Mesenchymal stem cell (in vitro differentiated cells and primary cell): ENCODE data around the gene GPR84.
A peak's percentile ranks its signal among the peaks of the same experiment; 100 is the strongest.

ENCODE experiments used
- DNase-seq: peaks from one replicate; pipeline ENCODE4 v3.0.0-alpha.2; 2013
- H2AFZ ChIP-seq: one replicate; pipeline ENCODE4 v1.6.1; 2013; ENCODE audit warnings: low read depth, mild to moderate bottlenecking, control low read depth, inconsistent platforms, low read length, moderate library complexity
- H2AK5ac ChIP-seq: 2 replicates; pipeline ENCODE4 v1.6.1; 2013; ENCODE audit warnings: low read length, moderate library complexity, mild to moderate bottlenecking, inconsistent platforms; ENCODE audit not compliant: severe bottlenecking
- H2BK120ac ChIP-seq: one replicate; pipeline ENCODE4 v1.6.1; 2013; ENCODE audit warnings: low read depth, mild to moderate bottlenecking, inconsistent platforms, low read length, moderate library complexity
- H2BK12ac ChIP-seq, 2 experiments: one replicate each; pipeline ENCODE4 v1.6.1; 2013; ENCODE audit warnings: inconsistent platforms in 2 of 2, low read length in 2 of 2, mild to moderate bottlenecking in 2 of 2, moderate library complexity in 2 of 2, control low read depth in 1 of 2
- H2BK15ac ChIP-seq: one replicate; pipeline ENCODE4 v1.6.1; 2013; ENCODE audit warnings: mild to moderate bottlenecking, low read depth, inconsistent platforms; ENCODE audit not compliant: poor library complexity, severe bottlenecking
- H2BK5ac ChIP-seq: 2 replicates; pipeline ENCODE4 v1.6.1; 2013; ENCODE audit warnings: low read depth, mild to moderate bottlenecking, low read length, control low read depth, inconsistent platforms; ENCODE audit not compliant: poor library complexity, severe bottlenecking
- H3K14ac ChIP-seq, 2 experiments: one replicate each; pipeline ENCODE4 v1.6.1; 2013; ENCODE audit warnings: inconsistent platforms in 2 of 2, low read length in 2 of 2, control low read depth in 1 of 2, mild to moderate bottlenecking in 1 of 2, moderate library complexity in 1 of 2
- H3K18ac ChIP-seq, 2 experiments: one replicate each; pipeline ENCODE4 v1.6.1; 2013; ENCODE audit warnings: inconsistent platforms in 2 of 2, low read length in 2 of 2, control low read depth in 1 of 2, low read depth in 1 of 2, mild to moderate bottlenecking in 1 of 2
- H3K23ac ChIP-seq, 2 experiments: one replicate each; pipeline ENCODE4 v1.6.1; 2013; ENCODE audit warnings: inconsistent platforms in 2 of 2, low read length in 2 of 2, mild to moderate bottlenecking in 2 of 2, moderate library complexity in 2 of 2, control low read depth in 1 of 2
- H3K27ac ChIP-seq: 2 replicates; pipeline ENCODE4 v1.5.1; 2013; ENCODE audit warnings: mild to moderate bottlenecking, moderate library complexity, low read length, control low read depth, inconsistent platforms; ENCODE audit not compliant: poor library complexity, severe bottlenecking
- H3K27me3 ChIP-seq, 2 experiments: 2 replicates each; pipeline versions ENCODE4 v1.6.1 to v1.7.0; 2013; ENCODE audit warnings: low read length in 2 of 2, mild to moderate bottlenecking in 2 of 2, moderate library complexity in 2 of 2, control low read depth in 1 of 2, inconsistent platforms in 1 of 2; ENCODE audit not compliant: control insufficient read depth in 1 of 2, insufficient read depth in 1 of 2
- H3K36me3 ChIP-seq, 2 experiments: 2 replicates each; pipeline versions ENCODE4 v1.6.1 to v1.7.0; 2013; ENCODE audit warnings: low read length in 2 of 2, control low read depth in 1 of 2, inconsistent platforms in 1 of 2, low read depth in 1 of 2, mild to moderate bottlenecking in 1 of 2; ENCODE audit not compliant: insufficient read depth in 2 of 2, control insufficient read depth in 1 of 2
- H3K4ac ChIP-seq, 2 experiments: one replicate each; pipeline ENCODE4 v1.6.1; 2013; ENCODE audit warnings: inconsistent platforms in 2 of 2, low read length in 2 of 2, mild to moderate bottlenecking in 2 of 2, moderate library complexity in 2 of 2, control low read depth in 1 of 2, low read depth in 1 of 2
- H3K4me1 ChIP-seq: 2 replicates; pipeline ENCODE4 v1.6.1; 2013; ENCODE audit warnings: low read depth, low read length, control low read depth; ENCODE audit not compliant: control insufficient read depth, insufficient read depth
- H3K4me2 ChIP-seq: 2 replicates; pipeline ENCODE4 v1.6.1; 2013; ENCODE audit warnings: low read length, mild to moderate bottlenecking, inconsistent platforms; ENCODE audit not compliant: poor library complexity, severe bottlenecking
- H3K4me3 ChIP-seq, 2 experiments: 2 replicates each; pipeline versions ENCODE4 v1.5.1 to v1.7.0; 2013; ENCODE audit warnings: low read length in 2 of 2, mild to moderate bottlenecking in 2 of 2, control low read depth in 1 of 2, low read depth in 1 of 2; ENCODE audit not compliant: insufficient read depth in 1 of 2
- H3K79me1 ChIP-seq: replicated peaks from 2 replicates; pipeline ENCODE4 v1.6.1; 2013; ENCODE audit warnings: mild to moderate bottlenecking, control low read depth, low read length, inconsistent platforms; ENCODE audit not compliant: poor library complexity, severe bottlenecking
- H3K9ac ChIP-seq: 2 replicates; pipeline ENCODE4 v1.7.0; 2013; ENCODE audit warnings: mild to moderate bottlenecking, low read length, moderate library complexity
- H3K9me3 ChIP-seq: 2 replicates; pipeline ENCODE4 v1.7.0; 2013; ENCODE audit warnings: mild to moderate bottlenecking, low read length; ENCODE audit not compliant: control insufficient read depth
- H4K8ac ChIP-seq: one replicate; pipeline ENCODE4 v1.6.1; 2013; ENCODE audit warnings: inconsistent platforms, mild to moderate bottlenecking, low read length, moderate library complexity
- H4K91ac ChIP-seq: one replicate; pipeline ENCODE4 v1.6.1; 2013; ENCODE audit warnings: mild to moderate bottlenecking, low read length, inconsistent platforms
- WGBS: methylation state at CpG from one replicate; pipeline ENCODE4 v1.1.7; 2013; ENCODE audit warnings: mixed read lengths; 5-methylcytosine and 5-hydroxymethylcytosine counted together

GPR84 gene

GRCh38 chr12:54384591-54385041 is 20.3 kb upstream of the GPR84 start, which contains the start of gene ZNF385A:
Gene ZNF385A, minus strand, starts transcription at chr12:54384733. Its CDS starts 219 bp downstream, at chr12:54384514.
- Histone ChIP-seq H2AK5ac (no peak within 1 kb of the TSS), H3K4me1 (peaks cover 23% of the 10 kb centered on the region), H3K36me3 (no peaks in the 10 kb centered on the region), H3K9ac (peak within 1 kb of the TSS; percentile 59), H2BK120ac (no peak within 1 kb of the TSS), H3K79me1 (no peaks in the 10 kb centered on the region), H3K14ac (peak within 1 kb of the TSS in 1 of 2 experiments; percentile 57), H3K4me2 (no peak within 1 kb of the TSS), H4K8ac (peak within 1 kb of the TSS; percentile 10), H3K18ac (peak within 1 kb of the TSS; percentile 16 to 59), H2BK12ac (peak within 1 kb of the TSS in 1 of 2 experiments; percentile 68), H3K4ac (peak within 1 kb of the TSS in 1 of 2 experiments; percentile 27), H3K9me3 (no peaks in the 10 kb centered on the region), H2BK15ac (peak within 1 kb of the TSS; percentile 26), H2AFZ (no peak within 1 kb of the TSS), H3K4me3 (no peak within 1 kb of the TSS), H3K27ac (no peak within 1 kb of the TSS), H2BK5ac (no peak within 1 kb of the TSS), H3K23ac (peak within 1 kb of the TSS in 1 of 2 experiments; percentile 71), H3K27me3 (no peaks in the 10 kb centered on the region), H4K91ac (no peak within 1 kb of the TSS)
- 50% methylated on average over 1 of the region's 1 CpG for WGBS
- peak; percentile 48 for DNase-seq

- peak; percentile 97 for DNase-seq
- Histone ChIP-seq H2BK5ac (no peak overlapping the region), H3K4me1 (peaks cover 25% of the 10 kb centered on the region), H3K27me3 (no peaks in the 10 kb centered on the region), H3K4me3 (no peak overlapping the region), H4K8ac (peak overlapping the region; percentile 77), H3K14ac (no peak overlapping the region), H2AFZ (no peak overlapping the region), H2AK5ac (no peak overlapping the region), H3K36me3 (peaks cover 0 to 2% of the 10 kb centered on the region in 2 experiments), H3K79me1 (peaks cover 4% of the 10 kb centered on the region), H2BK120ac (no peak overlapping the region), H3K18ac (no peak overlapping the region), H3K9ac (peak overlapping the region; percentile 59), H3K27ac (no peak overlapping the region), H3K23ac (no peak overlapping the region), H3K4me2 (no peak overlapping the region), H2BK15ac (peak overlapping the region; percentile 36), H3K4ac (no peak overlapping the region), H3K9me3 (no peaks in the 10 kb centered on the region), H4K91ac (no peak overlapping the region), H2BK12ac (no peak overlapping the region)
- 76% methylated on average over 3 of the region's 3 CpGs for WGBS
These were observed 18.8 kb upstream of the GPR84 start for GRCh38 chr12:54383041-54383609.

GRCh38 chr12:54381136-54381535 is 16.9 kb upstream of the GPR84 start:
- H2BK5ac ChIP-seq: no peak overlapping the region

GRCh38 chr12:54379398-54380201 is 15.3 kb upstream of the GPR84 start:
- Histone ChIP-seq H2BK5ac (no peak overlapping the region), H3K4me1 (peaks cover 18% of the 10 kb centered on the region), H4K91ac (no peak overlapping the region), H3K27me3 (no peaks in the 10 kb centered on the region), H3K9me3 (no peaks in the 10 kb centered on the region), H2BK15ac (peak overlapping the region; percentile 63), H3K9ac (peak overlapping the region; percentile 82), H3K27ac (no peak overlapping the region), H2BK120ac (no peak overlapping the region), H3K14ac (no peak overlapping the region), H3K4ac (peak overlapping the region in 1 of 2 experiments; percentile 6), H2AK5ac (no peak overlapping the region), H3K79me1 (peaks cover 11% of the 10 kb centered on the region), H4K8ac (peak overlapping the region; percentile 53), H2AFZ (peak overlapping the region; percentile 43), H3K4me2 (peak overlapping the region; percentile 78), H2BK12ac (no peak overlapping the region), H3K4me3 (peak overlapping the region; percentile 61 to 78), H3K18ac (peak overlapping the region; percentile 59 to 71), H3K36me3 (peaks cover 0 to 22% of the 10 kb centered on the region in 2 experiments), H3K23ac (no peak overlapping the region)
- peak; percentile 92 for DNase-seq
- WGBS: 7% methylated on average over 17 of the region's 19 CpGs

More at GRCh38 chr12:54381136-54381535, 16.9 kb upstream of the GPR84 start:
- Histone ChIP-seq H3K4me3 (no peak overlapping the region), H3K4me1 (peaks cover 23% of the 10 kb centered on the region), H2AK5ac (no peak overlapping the region), H3K79me1 (peaks cover 11% of the 10 kb centered on the region), H3K23ac (no peak overlapping the region), H2AFZ (no peak overlapping the region), H3K4ac (no peak overlapping the region), H2BK15ac (no peak overlapping the region), H4K8ac (no peak overlapping the region), H3K4me2 (no peak overlapping the region), H4K91ac (no peak overlapping the region), H3K9me3 (no peaks in the 10 kb centered on the region), H2BK120ac (no peak overlapping the region), H3K27ac (no peak overlapping the region), H3K9ac (no peak overlapping the region), H3K36me3 (peaks cover 0 to 13% of the 10 kb centered on the region in 2 experiments), H3K18ac (no peak overlapping the region), H3K14ac (no peak overlapping the region), H3K27me3 (no peaks in the 10 kb centered on the region), H2BK12ac (no peak overlapping the region)
- WGBS: 94% methylated on average over 2 of the region's 4 CpGs
- no peak for DNase-seq
